C4-2B (cell line): ENCODE results near the gene SWSAP1.

Source experiments
- H3K27ac ChIP-seq: fragments of 450-650 bp; 2 replicates; pipeline ENCODE4 v1.5.1; 2017
- ZFX ChIP-seq: fragments of 450-650 bp; IDR thresholded peaks from 2 replicates; pipeline ENCODE4 v1.6.1; 2017
- TF ChIP-seq, protein P1 (sequence below): fragments of 450-650 bp; conservative IDR thresholded peaks from 2 replicates; pipeline ENCODE4 v1.5.1; 2017; ENCODE audit warnings: mild to moderate bottlenecking

SWSAP1 gene

GRCh38 chr19:11359421-11359820 lies 15.0 kb upstream of the SWSAP1 start:
- TF ChIP-seq ZFX: no peak
- TF ChIP-seq, protein P1, sequence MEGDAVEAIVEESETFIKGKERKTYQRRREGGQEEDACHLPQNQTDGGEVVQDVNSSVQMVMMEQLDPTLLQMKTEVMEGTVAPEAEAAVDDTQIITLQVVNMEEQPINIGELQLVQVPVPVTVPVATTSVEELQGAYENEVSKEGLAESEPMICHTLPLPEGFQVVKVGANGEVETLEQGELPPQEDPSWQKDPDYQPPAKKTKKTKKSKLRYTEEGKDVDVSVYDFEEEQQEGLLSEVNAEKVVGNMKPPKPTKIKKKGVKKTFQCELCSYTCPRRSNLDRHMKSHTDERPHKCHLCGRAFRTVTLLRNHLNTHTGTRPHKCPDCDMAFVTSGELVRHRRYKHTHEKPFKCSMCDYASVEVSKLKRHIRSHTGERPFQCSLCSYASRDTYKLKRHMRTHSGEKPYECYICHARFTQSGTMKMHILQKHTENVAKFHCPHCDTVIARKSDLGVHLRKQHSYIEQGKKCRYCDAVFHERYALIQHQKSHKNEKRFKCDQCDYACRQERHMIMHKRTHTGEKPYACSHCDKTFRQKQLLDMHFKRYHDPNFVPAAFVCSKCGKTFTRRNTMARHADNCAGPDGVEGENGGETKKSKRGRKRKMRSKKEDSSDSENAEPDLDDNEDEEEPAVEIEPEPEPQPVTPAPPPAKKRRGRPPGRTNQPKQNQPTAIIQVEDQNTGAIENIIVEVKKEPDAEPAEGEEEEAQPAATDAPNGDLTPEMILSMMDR: no peak
- H3K27ac ChIP-seq: no peak overlapping the region

GRCh38 chr19:11361037-11361770 lies 13.3 kb upstream of the SWSAP1 start:
- TF ChIP-seq, protein P1: no peak
- TF ChIP-seq ZFX: no peak
- H3K27ac ChIP-seq: no peak overlapping the region

- H3K27ac ChIP-seq: no peak overlapping the region
- TF ChIP-seq, protein P1: no peak
- TF ChIP-seq ZFX: no peak
These were observed 12.4 kb upstream of the SWSAP1 start for GRCh38 chr19:11361771-11362731.

- no peak overlapping the region for H3K27ac ChIP-seq
- TF ChIP-seq, protein P1: no peak
- no peak for TF ChIP-seq ZFX
These were observed 10.6 kb upstream of the SWSAP1 start for GRCh38 chr19:11363881-11364280.

GRCh38 chr19:11364296-11364904 lies 10.1 kb upstream of the SWSAP1 start:
- H3K27ac ChIP-seq: no peak overlapping the region
- TF ChIP-seq, protein P1: no peak

GRCh38 chr19:11364935-11365334 lies 9.5 kb upstream of the SWSAP1 start:
- H3K27ac ChIP-seq: no peak overlapping the region
- no peak for TF ChIP-seq ZFX
- TF ChIP-seq, protein P1: no peak
